HG03196 (cell line): ENCODE data around the gene B3GNT4.
"Not testable (repeated sequence)": the region's sequence is repeated elsewhere in the genome, so short reads cannot be mapped to it uniquely, and the experiment has no call there.

Source experiments
- ATAC-seq: cut with Tn5 transposase; IDR thresholded peaks from one replicate; pipeline ENCODE4 v1.9.1; 2021; ENCODE audit not compliant: unreplicated experiment

B3GNT4 gene

GRCh38 chr12:122203301-122204166, at the start of gene B3GNT4:
B3GNT4 (plus strand) TSS chr12:122203709; CDS start chr12:122204619, 910 bp downstream.
- no peak for ATAC-seq

GRCh38 chr12:122155705-122156104, 47.8 kb upstream of the B3GNT4 start:
- ATAC-seq = no peak

GRCh38 chr12:122158700-122159285, 44.7 kb upstream of the B3GNT4 start:
- no peak for ATAC-seq

- no peak for ATAC-seq
Observed at GRCh38 chr12:122159882-122160281, 43.6 kb upstream of the B3GNT4 start.

GRCh38 chr12:122160761-122161160, 42.7 kb upstream of the B3GNT4 start:
- no peak for ATAC-seq

GRCh38 chr12:122161682-122162081, 41.8 kb upstream of the B3GNT4 start:
- no peak for ATAC-seq

- ATAC-seq = no peak
Observed at GRCh38 chr12:122162976-122163375, 40.5 kb upstream of the B3GNT4 start.

GRCh38 chr12:122166422-122167349, 36.8 kb upstream of the B3GNT4 start:
- ATAC-seq = no peak

GRCh38 chr12:122167356-122167925, 36.1 kb upstream of the B3GNT4 start:
- no peak for ATAC-seq

- ATAC-seq = no peak
Observed at GRCh38 chr12:122168492-122168891, 35.0 kb upstream of the B3GNT4 start.

- no peak for ATAC-seq
Observed at GRCh38 chr12:122171399-122171798, 32.1 kb upstream of the B3GNT4 start.

- no peak for ATAC-seq
Observed at GRCh38 chr12:122172262-122172939, 31.1 kb upstream of the B3GNT4 start.

- no peak for ATAC-seq
Observed at GRCh38 chr12:122174155-122174845, 29.2 kb upstream of the B3GNT4 start, which contains the start of gene IL31. IL31 (minus strand) TSS chr12:122174221; CDS start chr12:122174172, 49 bp downstream.

GRCh38 chr12:122176473-122176872, 27.0 kb upstream of the B3GNT4 start:
- not testable (repeated sequence) for ATAC-seq

GRCh38 chr12:122182887-122183587, 20.5 kb upstream of the B3GNT4 start, which contains the start of gene LRRC43:
LRRC43 (plus strand) TSS chr12:122183123; CDS start chr12:122183145, 22 bp downstream.
- no peak for ATAC-seq

GRCh38 chr12:122183588-122183940, 19.9 kb upstream of the B3GNT4 start:
- ATAC-seq = no peak

- no peak for ATAC-seq
Observed at GRCh38 chr12:122184517-122184916, 19.0 kb upstream of the B3GNT4 start.

- no peak for ATAC-seq
Observed at GRCh38 chr12:122185079-122185478, 18.4 kb upstream of the B3GNT4 start.

GRCh38 chr12:122185494-122186082, 17.9 kb upstream of the B3GNT4 start:
- ATAC-seq = no peak
